ENCODE data around the gene PTAFR.

Gene PTAFR

GRCh38 chr1:28159243-28159642 lies 17.2 kb downstream of the PTAFR start:
- H3K4me1 ChIP-seq (ENCODE audit: low read depth, poor library complexity, severe bottlenecking) = no peaks in the 10 kb centered on the region
- no peak overlapping the region for H3K4me3 ChIP-seq (IDR thresholded peaks at IDR 0.05; ENCODE audit: insufficient read depth, low read depth, low read length)
- H2AFZ ChIP-seq (ENCODE audit: low read depth) = no peak overlapping the region
- no peak overlapping the region for H3K4me2 ChIP-seq
- no peaks in the 10 kb centered on the region for H3K27me3 ChIP-seq (ENCODE audit: insufficient read depth, low read depth)
- TF ChIP-seq CTCF (conservative IDR thresholded peaks at IDR 0.05; ENCODE audit: low read depth, low read length) = no peak
- no peak overlapping the region for H3K9ac ChIP-seq
- no peaks in the 10 kb centered on the region for H4K20me1 ChIP-seq (ENCODE audit: insufficient read depth)
- no peak overlapping the region for H3K27ac ChIP-seq
- no peaks in the 10 kb centered on the region for H3K79me2 ChIP-seq (ENCODE audit: insufficient read depth, low read depth)
- no peaks in the 10 kb centered on the region for H3K36me3 ChIP-seq (ENCODE audit: insufficient read depth)

- no peak for TF ChIP-seq CTCF (conservative IDR thresholded peaks at IDR 0.05; ENCODE audit: low read depth, low read length)
- Histone ChIP-seq H3K27me3 (ENCODE audit: insufficient read depth, low read depth) (no peaks in the 10 kb centered on the region), H2AFZ (ENCODE audit: low read depth) (no peak overlapping the region), H4K20me1 (ENCODE audit: insufficient read depth) (no peaks in the 10 kb centered on the region), H3K36me3 (ENCODE audit: insufficient read depth) (no peaks in the 10 kb centered on the region), H3K27ac (no peak overlapping the region), H3K79me2 (ENCODE audit: insufficient read depth, low read depth) (no peaks in the 10 kb centered on the region), H3K4me1 (ENCODE audit: low read depth, poor library complexity, severe bottlenecking) (no peaks in the 10 kb centered on the region), H3K4me3 (IDR thresholded peaks at IDR 0.05; ENCODE audit: insufficient read depth, low read depth, low read length) (no peak overlapping the region), H3K4me2 (no peak overlapping the region), H3K9ac (no peak overlapping the region)
Observed at GRCh38 chr1:28157894-28158293, 18.6 kb downstream of the PTAFR start.

GRCh38 chr1:28156821-28157220 lies 19.7 kb downstream of the PTAFR start:
- TF ChIP-seq CTCF (conservative IDR thresholded peaks at IDR 0.05; ENCODE audit: low read depth, low read length) = no peak
- H3K79me2 ChIP-seq (ENCODE audit: insufficient read depth, low read depth) = no peaks in the 10 kb centered on the region
- H2AFZ ChIP-seq (ENCODE audit: low read depth) = no peak overlapping the region
- no peaks in the 10 kb centered on the region for H3K27me3 ChIP-seq (ENCODE audit: insufficient read depth, low read depth)
- no peak overlapping the region for H3K9ac ChIP-seq
- H3K4me3 ChIP-seq (IDR thresholded peaks at IDR 0.05; ENCODE audit: insufficient read depth, low read depth, low read length) = no peak overlapping the region
- no peaks in the 10 kb centered on the region for H3K36me3 ChIP-seq (ENCODE audit: insufficient read depth)
- no peak overlapping the region for H3K4me2 ChIP-seq
- H4K20me1 ChIP-seq (ENCODE audit: insufficient read depth) = no peaks in the 10 kb centered on the region
- no peak overlapping the region for H3K27ac ChIP-seq
- no peaks in the 10 kb centered on the region for H3K4me1 ChIP-seq (ENCODE audit: low read depth, poor library complexity, severe bottlenecking)

- H3K27ac ChIP-seq = no peak overlapping the region
- H3K36me3 ChIP-seq (ENCODE audit: insufficient read depth) = no peaks in the 10 kb centered on the region
- H2AFZ ChIP-seq (ENCODE audit: low read depth) = no peak overlapping the region
- no peak overlapping the region for H3K9ac ChIP-seq
- TF ChIP-seq CTCF (conservative IDR thresholded peaks at IDR 0.05; ENCODE audit: low read depth, low read length) = no peak
- no peak overlapping the region for H3K4me2 ChIP-seq
- H3K27me3 ChIP-seq (ENCODE audit: insufficient read depth, low read depth) = no peaks in the 10 kb centered on the region
- no peak overlapping the region for H3K4me3 ChIP-seq (IDR thresholded peaks at IDR 0.05; ENCODE audit: insufficient read depth, low read depth, low read length)
- H3K4me1 ChIP-seq (ENCODE audit: low read depth, poor library complexity, severe bottlenecking) = no peaks in the 10 kb centered on the region
- no peaks in the 10 kb centered on the region for H4K20me1 ChIP-seq (ENCODE audit: insufficient read depth)
- no peaks in the 10 kb centered on the region for H3K79me2 ChIP-seq (ENCODE audit: insufficient read depth, low read depth)
Observed at GRCh38 chr1:28155628-28156027, 20.9 kb downstream of the PTAFR start.
